Hepatocyte (in vitro differentiated cells): ENCODE results near the gene DOCK7. TPM values are rescaled to one million over a fixed set of nuclear protein-coding genes. Genes with fewer than 3 reads are reported as not detected.

Source experiments
- DNase-seq: peaks from one replicate; pipeline ENCODE4 v3.0.0-alpha.2; 2016; ENCODE audit warnings: low spot score
- H2AFZ ChIP-seq: fragments of 200-600 bp; sonication (generic); 2 replicates; pipeline ENCODE4 v1.6.0; 2016; ENCODE audit warnings: antibody characterized with exemption, mild to moderate bottlenecking
- H3K27ac ChIP-seq: fragments of 200-600 bp; sonication (generic); 2 replicates; pipeline ENCODE4 v1.5.1; 2016; ENCODE audit warnings: mild to moderate bottlenecking
- H3K27me3 ChIP-seq: fragments of 200-600 bp; sonication (generic); 2 replicates; pipeline ENCODE4 v1.6.1; 2016
- H3K36me3 ChIP-seq: fragments of 200-600 bp; sonication (generic); replicated peaks from 2 replicates; pipeline ENCODE4 v1.5.1; 2016; ENCODE audit warnings: low read depth; ENCODE audit not compliant: insufficient read depth
- H3K4me1 ChIP-seq: fragments of 200-600 bp; sonication (generic); 2 replicates; pipeline ENCODE4 v1.5.1; 2016; ENCODE audit warnings: mild to moderate bottlenecking, moderate library complexity; ENCODE audit not compliant: insufficient read depth
- H3K4me2 ChIP-seq: fragments of 200-600 bp; sonication (generic); 2 replicates; pipeline ENCODE4 v1.6.0; 2016
- H3K4me3 ChIP-seq: fragments of 200-600 bp; sonication (generic); 2 replicates; pipeline ENCODE4 v1.5.1; 2016; ENCODE audit warnings: mild to moderate bottlenecking
- H3K79me2 ChIP-seq: fragments of 200-600 bp; sonication (generic); 2 replicates; pipeline ENCODE4 v1.6.0; 2017; ENCODE audit warnings: mild to moderate bottlenecking
- H3K9me2 ChIP-seq: fragments of 200-600 bp; sonication (generic); replicated peaks from 2 replicates; pipeline ENCODE4 v1.6.0; 2017; ENCODE audit warnings: mild to moderate bottlenecking; ENCODE audit not compliant: insufficient read depth
- H3K9me3 ChIP-seq: fragments of 200-600 bp; sonication (generic); 2 replicates; pipeline ENCODE4 v1.5.1; 2016; ENCODE audit warnings: low read depth, mild to moderate bottlenecking
- H4K20me1 ChIP-seq: fragments of 200-600 bp; sonication (generic); 2 replicates; pipeline ENCODE4 v1.6.0; 2016; ENCODE audit warnings: mild to moderate bottlenecking; ENCODE audit not compliant: insufficient read depth, poor library complexity, severe bottlenecking
- CTCF ChIP-seq: fragments of 200-600 bp; sonication (generic); IDR thresholded peaks from 2 replicates; pipeline ENCODE4 v1.5.1; 2016; ENCODE audit warnings: antibody characterized with exemption, mild to moderate bottlenecking; ENCODE audit not compliant: poor library complexity
- EZH2 ChIP-seq: fragments of 200-600 bp; sonication (generic); IDR thresholded peaks from 2 replicates; pipeline ENCODE4 v1.6.1; 2016; ENCODE audit warnings: antibody characterized with exemption, mild to moderate bottlenecking, borderline replicate concordance
- EZH2phosphoT487 ChIP-seq: fragments of 200-600 bp; sonication (generic); IDR thresholded peaks from one replicate; pipeline ENCODE4 v1.6.1; 2018; ENCODE audit warnings: antibody characterized with exemption, mild to moderate bottlenecking, low read depth, moderate library complexity; ENCODE audit not compliant: unreplicated experiment, severe bottlenecking
- WGBS: methylation state at CpG from one replicate; pipeline ENCODE4 v1.1.6; 2016; ENCODE audit warnings: low lambda C conversion rate; ENCODE audit errors: missing lambda C conversion rate; 5-methylcytosine and 5-hydroxymethylcytosine counted together
- polyA plus RNA-seq: library from polyadenylated mRNA; unstranded; fragments of >200 nt; fragmentation: Nextera tagmentation; extraction: Ambion mirVana; gene quantifications from 2 replicates; pipeline ENCODE4 v1.2.1, GENCODE V29; 2016
- total RNA-seq: library from RNA; depleted of rRNA; stranded (reverse); fragments of >200 nt; gene quantifications from 2 replicates; pipeline ENCODE4 v1.2.3, GENCODE V29; 2014

The DOCK7 gene
- total and polyA plus RNA-seq, 2 experiments from 2014 or later, result 22.4 to 53.4 TPM

- H3K27ac ChIP-seq, result peak overlapping the region; percentile 98
- peak overlapping the region; percentile 38 for H3K4me3 ChIP-seq
- no peaks in the 10 kb centered on the region for H3K9me3 ChIP-seq
- H3K36me3 ChIP-seq, result no peaks in the 10 kb centered on the region
- H3K4me2 ChIP-seq, result peak overlapping the region; percentile 71
- H3K9me2 ChIP-seq, result no peaks in the 10 kb centered on the region
- no peak for TF ChIP-seq CTCF
- TF ChIP-seq EZH2, result no peak
- TF ChIP-seq EZH2phosphoT487, result no peak
- DNase-seq, result no peak
- H3K4me1 ChIP-seq, result peaks cover 17% of the 10 kb centered on the region
- no peaks in the 10 kb centered on the region for H3K27me3 ChIP-seq
- peaks cover 36% of the 10 kb centered on the region for H3K79me2 ChIP-seq
- H2AFZ ChIP-seq, result peak overlapping the region; percentile 63
- WGBS, result under 1% methylated on average over 45 of the region's 45 CpGs
- H4K20me1 ChIP-seq, result peaks cover 25% of the 10 kb centered on the region
Measured at GRCh38 chr1:62436039-62436465, 252.1 kb downstream of the DOCK7 start.

GRCh38 chr1:62435231-62436038, 252.8 kb downstream of the DOCK7 start:
- Histone ChIP-seq H3K27ac (peak overlapping the region; percentile 98), H3K9me2 (no peaks in the 10 kb centered on the region), H3K4me2 (peak overlapping the region; percentile 71), H3K36me3 (no peaks in the 10 kb centered on the region), H3K4me3 (peak overlapping the region; percentile 38), H3K4me1 (peaks cover 17% of the 10 kb centered on the region), H3K79me2 (peaks cover 30% of the 10 kb centered on the region), H3K27me3 (no peaks in the 10 kb centered on the region), H2AFZ (peak overlapping the region; percentile 63), H3K9me3 (no peaks in the 10 kb centered on the region), H4K20me1 (peaks cover 23% of the 10 kb centered on the region)
- WGBS, result 56% methylated on average over 31 of the region's 31 CpGs
- no peak for TF ChIP-seq CTCF
- no peak for TF ChIP-seq EZH2
- TF ChIP-seq EZH2phosphoT487, result no peak
- no peak for DNase-seq

GRCh38 chr1:62434618-62435001, 253.6 kb downstream of the DOCK7 start:
- Histone ChIP-seq H3K4me3 (no peak overlapping the region), H3K9me2 (no peaks in the 10 kb centered on the region), H3K36me3 (no peaks in the 10 kb centered on the region), H3K4me2 (no peak overlapping the region), H3K27me3 (no peaks in the 10 kb centered on the region), H3K79me2 (peaks cover 22% of the 10 kb centered on the region), H4K20me1 (peaks cover 17% of the 10 kb centered on the region), H3K4me1 (peaks cover 11% of the 10 kb centered on the region), H3K9me3 (no peaks in the 10 kb centered on the region), H3K27ac (no peak overlapping the region), H2AFZ (no peak overlapping the region)
- WGBS, result 94% methylated on average over 12 of the region's 12 CpGs
- TF ChIP-seq EZH2phosphoT487 (no peak), EZH2 (no peak), CTCF (no peak)
- DNase-seq, result no peak
